ENCODE measurements around the gene PAX3. TPM values are rescaled to one million over a fixed set of nuclear protein-coding genes. Genes with fewer than 3 reads are reported as not detected.

Gene PAX3
- polyA plus RNA-seq, 4 donors: 0.06 TPM; not detected in 3

DNA sequence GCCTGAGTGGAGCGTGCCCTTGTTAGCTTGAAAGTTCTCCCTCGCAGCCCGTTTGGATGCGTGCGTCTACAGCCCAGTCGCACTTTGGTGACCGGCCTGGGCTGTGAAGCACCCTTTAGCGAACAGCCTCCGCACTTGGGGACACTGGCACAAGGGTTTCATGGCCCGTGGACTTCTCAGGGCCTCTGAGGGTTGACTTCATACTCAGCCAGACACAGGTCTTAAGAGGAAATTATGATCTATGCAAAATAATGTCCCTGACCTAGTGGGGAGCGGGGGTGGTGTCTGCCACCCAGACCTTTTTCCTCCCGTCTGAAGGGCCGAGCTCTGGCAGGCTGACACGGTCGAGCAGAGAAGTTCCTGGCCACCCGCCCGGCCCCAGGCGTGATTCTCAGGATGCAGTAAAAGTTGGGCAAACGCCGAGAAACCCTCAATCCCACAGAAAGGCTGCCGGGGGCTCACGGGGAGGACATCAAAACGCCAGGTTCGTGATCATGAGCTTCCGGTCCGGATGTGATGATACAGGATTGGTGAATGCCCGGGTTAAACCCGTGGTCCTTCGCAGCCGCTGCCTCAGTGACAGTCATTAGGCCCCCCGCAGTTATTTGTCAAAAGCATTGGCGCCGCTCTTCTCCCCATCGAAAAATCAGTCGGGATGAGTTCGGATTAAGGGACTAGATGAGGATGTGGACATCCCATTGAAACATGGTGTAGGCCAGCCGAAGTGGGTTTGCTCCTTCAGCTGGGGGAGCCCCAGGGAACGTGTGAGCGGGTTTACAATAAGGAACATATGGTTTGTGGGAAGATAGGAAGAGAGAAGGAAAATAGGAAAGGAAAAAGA, 3.6 kb upstream of the PAX3 start:
- H3K36me3 ChIP-seq (ENCODE audit: control insufficient read depth in 3 of 3, insufficient read depth in 2 of 3, low read depth in 1 of 3, low read length in 3 of 3): no peaks in the 10 kb centered on the region
- H3K9me3 ChIP-seq (ENCODE audit: control insufficient read depth in 2 of 2, insufficient read depth in 1 of 2, low read depth in 1 of 2, low read length in 1 of 2): peaks cover 0 to 20% of the 10 kb centered on the region in 2 donors
- no peak overlapping the region for H3K4me3 ChIP-seq (ENCODE audit: low read depth in 1 of 3, low read length in 3 of 3)
- DNase-seq (no peak), FAIRE-seq (no peak)
- H3K4me1 ChIP-seq (ENCODE audit: control insufficient read depth in 3 of 3, insufficient read depth in 2 of 3, low read depth in 1 of 3, low read length in 2 of 3): peaks cover 3 to 14% (median 6%) of the 10 kb centered on the region in 3 donors
- H3K27ac ChIP-seq (ENCODE audit: low read depth in 1 of 3, low read length in 2 of 3): no peak overlapping the region
- peaks cover 6 to 100% (median 84%) of the 10 kb centered on the region in 3 donors for H3K27me3 ChIP-seq (ENCODE audit: control insufficient read depth in 3 of 3, insufficient read depth in 3 of 3, low read length in 3 of 3)
- 5 to 7% (median 6%) methylated on average over 39 of the region's 39 CpGs for WGBS, 3 donors

DNA sequence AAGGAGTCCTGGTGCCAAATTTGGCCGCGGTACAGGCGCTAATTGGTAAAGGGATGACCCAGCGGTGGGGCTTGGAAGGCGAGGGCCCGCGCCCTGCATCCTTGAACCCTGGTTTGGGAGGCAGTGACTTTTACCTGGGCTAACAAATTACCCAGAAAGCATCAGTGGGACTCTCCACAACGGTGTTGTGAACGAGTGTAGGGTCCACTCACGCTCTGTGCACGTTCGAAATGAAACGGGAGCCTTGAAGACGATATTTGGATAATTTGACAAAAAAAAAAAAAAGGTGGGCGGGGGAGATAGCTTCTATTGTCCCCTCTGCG, 3.0 kb upstream of the PAX3 start:
- Histone ChIP-seq H3K4me3 (ENCODE audit: low read depth in 1 of 3, low read length in 3 of 3) (no peak overlapping the region), H3K9me3 (ENCODE audit: control insufficient read depth in 2 of 2, insufficient read depth in 1 of 2, low read depth in 1 of 2, low read length in 1 of 2) (peaks cover 0 to 23% of the 10 kb centered on the region in 2 donors), H3K27me3 (ENCODE audit: control insufficient read depth in 3 of 3, insufficient read depth in 3 of 3, low read length in 3 of 3) (peaks cover 6 to 100% (median 84%) of the 10 kb centered on the region in 3 donors), H3K36me3 (ENCODE audit: control insufficient read depth in 3 of 3, insufficient read depth in 2 of 3, low read depth in 1 of 3, low read length in 3 of 3) (no peaks in the 10 kb centered on the region), H3K27ac (ENCODE audit: low read depth in 1 of 3, low read length in 2 of 3) (no peak overlapping the region), H3K4me1 (ENCODE audit: control insufficient read depth in 3 of 3, insufficient read depth in 2 of 3, low read depth in 1 of 3, low read length in 2 of 3) (peaks cover 3 to 14% (median 6%) of the 10 kb centered on the region in 3 donors)
- FAIRE-seq: no peak
- 7 to 9% (median 8%) methylated on average over 16 of the region's 16 CpGs for WGBS, 3 donors
- DNase-seq: no peak

DNA sequence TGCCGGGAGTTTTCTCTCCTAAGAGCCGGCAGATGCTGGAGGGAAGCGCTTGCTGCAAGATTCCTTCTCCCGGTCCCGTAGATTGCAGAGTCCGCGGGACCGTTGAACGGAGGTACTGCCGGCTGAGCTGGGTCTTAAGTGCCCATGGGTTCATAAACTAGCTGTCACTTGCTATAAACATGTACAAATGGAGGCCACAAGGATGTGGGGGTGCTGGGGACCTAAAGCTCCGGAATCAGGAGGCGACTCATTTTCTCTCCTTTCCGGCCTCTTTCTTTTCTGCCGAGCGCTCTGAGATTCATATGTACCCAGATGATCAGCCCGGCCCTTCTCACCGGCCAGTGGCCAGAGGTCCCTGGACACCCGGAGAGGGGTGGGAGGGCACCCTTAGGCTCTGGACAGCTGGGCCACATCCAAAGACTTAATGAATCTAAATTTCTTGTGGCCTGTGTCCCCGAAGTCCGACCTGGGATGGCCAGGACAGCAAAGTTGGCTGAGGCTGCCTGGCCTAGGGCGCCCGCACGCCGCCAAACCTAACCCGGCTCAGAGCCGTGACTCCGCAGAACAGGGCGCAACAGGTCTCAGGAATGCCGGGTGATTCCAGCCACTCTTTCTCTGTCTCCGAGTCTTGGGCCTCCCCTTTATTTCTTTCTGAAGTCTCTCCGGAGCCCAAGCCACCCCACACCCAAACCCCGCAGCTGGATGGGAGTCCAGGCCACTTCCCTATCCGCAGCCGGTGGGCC, 2.4 kb upstream of the PAX3 start:
- Histone ChIP-seq H3K27ac (ENCODE audit: low read depth in 1 of 3, low read length in 2 of 3) (no peak overlapping the region), H3K36me3 (ENCODE audit: control insufficient read depth in 3 of 3, insufficient read depth in 2 of 3, low read depth in 1 of 3, low read length in 3 of 3) (no peaks in the 10 kb centered on the region), H3K4me1 (ENCODE audit: control insufficient read depth in 3 of 3, insufficient read depth in 2 of 3, low read depth in 1 of 3, low read length in 2 of 3) (peaks cover 0 to 12% (median 6%) of the 10 kb centered on the region in 3 donors), H3K27me3 (ENCODE audit: control insufficient read depth in 3 of 3, insufficient read depth in 3 of 3, low read length in 3 of 3) (peaks cover 6 to 100% (median 83%) of the 10 kb centered on the region in 3 donors), H3K9me3 (ENCODE audit: control insufficient read depth in 2 of 2, insufficient read depth in 1 of 2, low read depth in 1 of 2, low read length in 1 of 2) (peaks cover 0 to 23% of the 10 kb centered on the region in 2 donors), H3K4me3 (ENCODE audit: low read depth in 1 of 3, low read length in 3 of 3) (no peak overlapping the region)
- no peak for FAIRE-seq
- 4 to 9% (median 4%) methylated on average over 34 of the region's 34 CpGs for WGBS, 3 donors
- DNase-seq: no peak

DNA sequence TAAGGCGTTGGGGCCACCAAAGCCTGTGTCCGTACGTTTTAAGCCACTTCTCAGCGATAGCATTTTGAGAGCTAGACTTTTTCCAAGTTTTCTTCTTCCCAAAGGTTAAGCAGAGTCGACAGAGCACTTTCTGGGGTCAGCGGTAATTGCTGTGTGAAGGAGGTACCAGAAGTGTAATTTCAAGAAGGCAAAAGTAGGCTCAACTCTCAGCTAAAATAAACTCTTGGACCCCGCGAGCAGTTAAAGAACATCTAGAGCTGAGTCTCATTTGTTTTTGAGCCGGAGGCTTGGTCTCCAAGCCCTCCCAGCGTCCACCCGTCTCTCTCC, 1.9 kb upstream of the PAX3 start:
- FAIRE-seq: no peak
- WGBS, 3 donors: 4 to 10% (median 6%) methylated on average over 11 of the region's 11 CpGs

DNA sequence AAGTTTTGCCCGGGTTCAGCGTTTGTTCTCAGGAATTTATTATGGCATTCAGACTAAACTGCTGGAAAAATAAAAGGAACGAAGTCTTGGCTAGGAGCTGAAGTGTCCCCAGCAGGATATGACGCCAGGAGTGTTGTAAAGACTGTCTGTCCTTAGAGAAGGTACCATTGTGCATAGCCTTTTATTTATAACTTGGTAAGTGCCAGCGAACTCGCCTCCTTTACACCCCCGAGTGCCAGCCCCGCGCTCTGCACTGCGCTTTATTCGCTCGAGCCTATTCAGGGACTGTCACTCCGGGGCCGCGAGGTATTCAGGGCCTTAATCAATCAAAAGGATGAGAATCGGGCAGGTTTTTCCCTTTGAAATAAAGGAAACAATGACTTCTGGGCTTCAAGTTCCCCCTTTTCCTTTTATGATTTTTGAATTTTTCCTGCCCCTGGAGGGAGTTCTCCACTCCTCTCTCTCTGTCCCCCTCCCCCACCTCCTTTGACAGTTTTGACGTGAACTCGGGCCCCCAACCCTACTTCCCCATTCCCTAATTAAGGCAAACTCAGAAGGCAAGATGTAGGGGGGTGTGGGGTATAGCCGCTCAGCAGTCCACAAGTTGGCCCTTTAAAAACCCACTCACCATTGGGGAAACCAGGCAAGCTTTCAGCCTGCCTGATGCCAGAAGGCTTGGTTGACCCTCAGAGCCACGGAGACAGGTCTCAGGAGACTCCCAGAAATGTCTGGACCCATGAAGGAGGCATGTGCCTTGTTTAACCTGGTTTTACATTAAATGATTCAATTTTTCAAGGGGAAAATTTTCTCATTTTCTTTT, 1.3 kb upstream of the PAX3 start:
- H3K27ac ChIP-seq (ENCODE audit: low read depth in 1 of 3, low read length in 2 of 3): no peak overlapping the region
- no peak for FAIRE-seq
- no peak for DNase-seq

More for the DNA sequence above, 1.9 kb upstream of the PAX3 start:
- Histone ChIP-seq H3K9me3 (ENCODE audit: control insufficient read depth in 2 of 2, insufficient read depth in 1 of 2, low read depth in 1 of 2, low read length in 1 of 2) (peaks cover 0 to 23% of the 10 kb centered on the region in 2 donors), H3K27ac (ENCODE audit: low read depth in 1 of 3, low read length in 2 of 3) (no peak overlapping the region), H3K4me1 (ENCODE audit: control insufficient read depth in 3 of 3, insufficient read depth in 2 of 3, low read depth in 1 of 3, low read length in 2 of 3) (peaks cover 0 to 6% (median 6%) of the 10 kb centered on the region in 3 donors), H3K4me3 (ENCODE audit: low read depth in 1 of 3, low read length in 3 of 3) (no peak overlapping the region), H3K36me3 (ENCODE audit: control insufficient read depth in 3 of 3, insufficient read depth in 2 of 3, low read depth in 1 of 3, low read length in 3 of 3) (no peaks in the 10 kb centered on the region), H3K27me3 (ENCODE audit: control insufficient read depth in 3 of 3, insufficient read depth in 3 of 3, low read length in 3 of 3) (peaks cover 6 to 99% (median 79%) of the 10 kb centered on the region in 3 donors)
- no peak for DNase-seq

DNA sequence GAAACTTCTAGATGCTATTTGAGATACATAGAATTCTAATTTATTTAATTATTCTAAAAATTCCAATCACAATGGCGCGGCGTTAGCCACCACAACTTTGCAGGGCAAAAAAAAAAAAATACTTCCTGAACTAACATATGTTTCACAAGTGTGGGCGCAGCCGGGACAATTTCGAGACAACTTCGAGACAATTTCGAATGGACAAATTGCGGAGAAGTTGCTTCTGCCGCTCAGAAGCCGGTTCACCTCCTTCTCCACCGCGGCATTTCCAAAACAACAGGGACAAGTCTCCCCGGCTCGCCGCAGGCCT, 842 bp downstream of the PAX3 start:
- H3K4me1 ChIP-seq (ENCODE audit: control insufficient read depth in 3 of 3, insufficient read depth in 2 of 3, low read depth in 1 of 3, low read length in 2 of 3): peaks cover 0 to 6% (median 0%) of the 10 kb centered on the region in 3 donors
- H3K27ac ChIP-seq (ENCODE audit: low read depth in 1 of 3, low read length in 2 of 3): no peak overlapping the region
- DNase-seq (no peak), FAIRE-seq (no peak)
- H3K9me3 ChIP-seq (ENCODE audit: control insufficient read depth in 2 of 2, insufficient read depth in 1 of 2, low read depth in 1 of 2, low read length in 1 of 2): peaks cover 0 to 27% of the 10 kb centered on the region in 2 donors
- H3K27me3 ChIP-seq (ENCODE audit: control insufficient read depth in 3 of 3, insufficient read depth in 3 of 3, low read length in 3 of 3): peaks cover under 1 to 99% (median 82%) of the 10 kb centered on the region in 3 donors
- WGBS, 3 donors: 2 to 9% (median 6%) methylated on average over 16 of the region's 16 CpGs
- no peak overlapping the region for H3K4me3 ChIP-seq (ENCODE audit: low read depth in 1 of 3, low read length in 3 of 3)
- H3K36me3 ChIP-seq (ENCODE audit: control insufficient read depth in 3 of 3, insufficient read depth in 2 of 3, low read depth in 1 of 3, low read length in 3 of 3): no peaks in the 10 kb centered on the region

More for the DNA sequence above, 1.3 kb upstream of the PAX3 start:
- Histone ChIP-seq H3K27me3 (ENCODE audit: control insufficient read depth in 3 of 3, insufficient read depth in 3 of 3, low read length in 3 of 3) (peaks cover 3 to 99% (median 79%) of the 10 kb centered on the region in 3 donors), H3K36me3 (ENCODE audit: control insufficient read depth in 3 of 3, insufficient read depth in 2 of 3, low read depth in 1 of 3, low read length in 3 of 3) (no peaks in the 10 kb centered on the region), H3K9me3 (ENCODE audit: control insufficient read depth in 2 of 2, insufficient read depth in 1 of 2, low read depth in 1 of 2, low read length in 1 of 2) (peaks cover 0 to 23% of the 10 kb centered on the region in 2 donors), H3K4me1 (ENCODE audit: control insufficient read depth in 3 of 3, insufficient read depth in 2 of 3, low read depth in 1 of 3, low read length in 2 of 3) (peaks cover 0 to 6% (median under 1%) of the 10 kb centered on the region in 3 donors), H3K4me3 (ENCODE audit: low read depth in 1 of 3, low read length in 3 of 3) (no peak overlapping the region)
- WGBS, 3 donors: 6 to 12% (median 10%) methylated on average over 20 of the region's 20 CpGs

DNA sequence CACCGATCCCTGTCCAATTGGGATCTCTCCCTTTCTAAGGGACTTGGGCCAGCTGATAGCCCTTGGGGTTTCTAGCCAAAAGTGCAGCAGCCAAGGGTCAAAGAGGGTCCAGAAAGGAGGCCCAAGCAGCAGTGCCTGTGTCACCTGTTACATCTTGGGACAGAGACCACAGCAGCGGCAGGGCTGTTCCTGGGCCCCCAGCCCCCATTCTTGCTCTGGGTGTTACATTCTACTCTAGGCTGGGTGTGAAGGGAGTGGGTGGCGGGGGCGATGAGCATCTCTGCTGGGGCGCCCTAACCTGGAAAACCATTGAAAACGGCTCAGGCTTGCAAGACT, 1.2 kb downstream of the PAX3 start:
- Histone ChIP-seq H3K27ac (ENCODE audit: low read depth in 1 of 3, low read length in 2 of 3) (no peak overlapping the region), H3K27me3 (ENCODE audit: control insufficient read depth in 3 of 3, insufficient read depth in 3 of 3, low read length in 3 of 3) (peaks cover 4 to 99% (median 83%) of the 10 kb centered on the region in 3 donors), H3K4me1 (ENCODE audit: control insufficient read depth in 3 of 3, insufficient read depth in 2 of 3, low read depth in 1 of 3, low read length in 2 of 3) (peaks cover 0 to 6% (median 0%) of the 10 kb centered on the region in 3 donors), H3K36me3 (ENCODE audit: control insufficient read depth in 3 of 3, insufficient read depth in 2 of 3, low read depth in 1 of 3, low read length in 3 of 3) (no peaks in the 10 kb centered on the region), H3K9me3 (ENCODE audit: control insufficient read depth in 2 of 2, insufficient read depth in 1 of 2, low read depth in 1 of 2, low read length in 1 of 2) (peaks cover 0 to 25% of the 10 kb centered on the region in 2 donors), H3K4me3 (ENCODE audit: low read depth in 1 of 3, low read length in 3 of 3) (no peak overlapping the region)
- 9 to 26% (median 13%) methylated on average over 6 of the region's 6 CpGs for WGBS, 3 donors
- FAIRE-seq (no peak), DNase-seq (no peak)

DNA sequence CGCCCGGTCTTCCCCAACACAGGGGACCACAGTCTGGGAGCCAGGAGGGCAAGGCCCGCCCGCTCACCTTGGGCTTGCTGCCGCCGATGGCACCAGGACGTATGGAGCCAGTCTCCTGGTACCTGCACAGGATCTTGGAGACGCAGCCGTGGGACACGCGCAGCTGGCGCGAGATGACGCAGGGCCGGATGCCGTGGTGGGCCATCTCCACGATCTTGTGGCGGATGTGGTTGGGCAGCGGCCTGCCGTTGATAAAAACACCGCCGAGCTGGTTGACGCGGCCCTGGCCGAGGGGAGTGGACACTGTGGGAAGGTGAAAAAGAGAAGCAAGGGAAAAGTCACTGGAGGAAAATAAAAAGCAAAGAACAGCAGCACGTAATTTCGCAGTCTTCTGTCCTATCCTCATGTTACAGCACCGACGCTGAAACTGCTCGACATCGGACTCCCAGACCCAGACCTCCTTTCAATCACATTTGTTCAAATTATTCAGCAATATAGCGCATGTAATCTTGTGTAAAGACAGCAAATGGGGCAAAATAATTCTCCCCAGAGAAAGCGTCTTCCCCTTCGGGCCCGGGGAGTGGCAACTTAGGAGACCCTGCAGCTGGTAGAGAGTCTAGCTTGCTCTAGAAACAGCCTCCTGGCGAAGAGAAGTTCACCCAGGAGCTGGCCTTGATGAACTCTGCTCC, 1.7 kb downstream of the PAX3 start:
- H3K27me3 ChIP-seq (ENCODE audit: control insufficient read depth in 3 of 3, insufficient read depth in 3 of 3, low read length in 3 of 3): peaks cover 5 to 99% (median 81%) of the 10 kb centered on the region in 3 donors

More for the DNA sequence above, 1.7 kb downstream of the PAX3 start:
- H3K9me3 ChIP-seq (ENCODE audit: control insufficient read depth in 2 of 2, insufficient read depth in 1 of 2, low read depth in 1 of 2, low read length in 1 of 2): peaks cover 0 to 22% of the 10 kb centered on the region in 2 donors
- no peak for FAIRE-seq
- no peak overlapping the region for H3K4me3 ChIP-seq (ENCODE audit: low read depth in 1 of 3, low read length in 3 of 3)
- DNase-seq: no peak
- no peak overlapping the region for H3K27ac ChIP-seq (ENCODE audit: low read depth in 1 of 3, low read length in 2 of 3)
- no peaks in the 10 kb centered on the region for H3K36me3 ChIP-seq (ENCODE audit: control insufficient read depth in 3 of 3, insufficient read depth in 2 of 3, low read depth in 1 of 3, low read length in 3 of 3)
- 6 to 10% (median 9%) methylated on average over 36 of the region's 36 CpGs for WGBS, 3 donors
- peaks cover 0 to 6% (median 0%) of the 10 kb centered on the region in 3 donors for H3K4me1 ChIP-seq (ENCODE audit: control insufficient read depth in 3 of 3, insufficient read depth in 2 of 3, low read depth in 1 of 3, low read length in 2 of 3)
